Activated T-cell treated with anti-CD3 and anti-CD28 coated beads, Interleukin-2, amount 50 U/mL, for 24 hours (primary cell): ENCODE results near the gene ICAM4.
A peak's percentile ranks its signal among the peaks of the same experiment; 100 is the strongest.
"Not testable (repeated sequence)": the region's sequence is repeated elsewhere in the genome, so short reads cannot be mapped to it uniquely, and the experiment has no call there.

Experiments used
- DNase-seq: peaks from one replicate; pipeline ENCODE4 v3.0.0-alpha.2; 2020
- H3K27ac Mint-ChIP-seq: 2 replicates; pipeline ENCODE4 v1.8.0; 2020; ENCODE audit warnings: mild to moderate bottlenecking, mixed read lengths
- H3K27me3 Mint-ChIP-seq: 2 replicates; pipeline ENCODE4 v1.8.0; 2020; ENCODE audit warnings: mixed read lengths
- H3K36me3 Mint-ChIP-seq: 2 replicates; pipeline ENCODE4 v1.8.0; 2020; ENCODE audit warnings: low read depth, mixed read lengths
- H3K4me1 Mint-ChIP-seq: 2 replicates; pipeline ENCODE4 v1.8.0; 2020; ENCODE audit warnings: low read depth, mixed read lengths
- H3K4me3 Mint-ChIP-seq: 2 replicates; pipeline ENCODE4 v1.8.0; 2020; ENCODE audit warnings: mild to moderate bottlenecking, moderate library complexity, mixed read lengths
- H3K9me3 Mint-ChIP-seq: 2 replicates; pipeline ENCODE4 v1.8.0; 2020; ENCODE audit warnings: mixed read lengths

ICAM4 gene, protein sequence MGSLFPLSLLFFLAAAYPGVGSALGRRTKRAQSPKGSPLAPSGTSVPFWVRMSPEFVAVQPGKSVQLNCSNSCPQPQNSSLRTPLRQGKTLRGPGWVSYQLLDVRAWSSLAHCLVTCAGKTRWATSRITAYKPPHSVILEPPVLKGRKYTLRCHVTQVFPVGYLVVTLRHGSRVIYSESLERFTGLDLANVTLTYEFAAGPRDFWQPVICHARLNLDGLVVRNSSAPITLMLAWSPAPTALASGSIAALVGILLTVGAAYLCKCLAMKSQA

DNA sequence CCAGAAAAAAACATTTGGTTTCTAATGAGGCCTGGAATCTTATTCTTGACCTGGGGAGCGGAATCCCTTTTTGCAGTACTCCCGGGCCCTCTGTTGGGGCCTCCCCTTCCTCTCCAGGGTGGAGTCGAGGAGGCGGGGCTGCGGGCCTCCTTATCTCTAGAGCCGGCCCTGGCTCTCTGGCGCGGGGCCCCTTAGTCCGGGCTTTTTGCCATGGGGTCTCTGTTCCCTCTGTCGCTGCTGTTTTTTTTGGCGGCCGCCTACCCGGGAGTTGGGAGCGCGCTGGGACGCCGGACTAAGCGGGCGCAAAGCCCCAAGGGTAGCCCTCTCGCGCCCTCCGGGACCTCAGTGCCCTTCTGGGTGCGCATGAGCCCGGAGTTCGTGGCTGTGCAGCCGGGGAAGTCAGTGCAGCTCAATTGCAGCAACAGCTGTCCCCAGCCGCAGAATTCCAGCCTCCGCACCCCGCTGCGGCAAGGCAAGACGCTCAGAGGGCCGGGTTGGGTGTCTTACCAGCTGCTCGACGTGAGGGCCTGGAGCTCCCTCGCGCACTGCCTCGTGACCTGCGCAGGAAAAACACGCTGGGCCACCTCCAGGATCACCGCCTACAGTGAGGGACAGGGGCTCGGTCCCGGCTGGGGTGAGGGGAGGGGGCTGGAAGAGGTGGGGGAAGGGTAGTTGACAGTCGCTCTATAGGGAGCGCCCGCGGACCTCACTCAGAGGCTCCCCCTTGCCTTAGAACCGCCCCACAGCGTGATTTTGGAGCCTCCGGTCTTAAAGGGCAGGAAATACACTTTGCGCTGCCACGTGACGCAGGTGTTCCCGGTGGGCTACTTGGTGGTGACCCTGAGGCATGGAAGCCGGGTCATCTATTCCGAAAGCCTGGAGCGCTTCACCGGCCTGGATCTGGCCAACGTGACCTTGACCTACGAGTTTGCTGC is at the start of gene ICAM4:
ICAM4 (plus strand) TSS at position 153 of the 935 bp plus-strand sequence; CDS start at position 211, 58 bp downstream.
- peak; percentile 61 for DNase-seq
- H3K27me3 Mint-ChIP-seq, result peaks cover 50% of the 10 kb centered on the region

DNA sequence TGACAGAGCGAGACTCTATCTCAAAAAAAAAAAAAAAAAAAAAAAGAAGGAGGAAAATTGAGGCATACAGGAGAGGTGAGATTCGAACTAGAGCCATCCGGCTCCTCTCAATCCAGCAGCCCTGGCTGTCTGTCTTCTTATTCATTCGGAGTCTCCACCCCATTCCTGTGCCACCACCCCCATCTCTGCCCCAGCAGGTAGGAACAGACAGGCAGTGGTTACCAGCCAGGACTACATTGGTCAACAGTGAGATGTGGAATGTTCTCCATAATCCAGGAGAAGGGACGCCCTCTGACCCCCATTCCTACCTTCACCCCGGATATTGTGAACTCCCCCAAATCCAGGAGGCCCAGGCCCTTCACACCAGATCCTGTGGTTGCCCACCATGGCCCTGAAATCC is 49.1 kb upstream of the ICAM4 start:
- Mint-ChIP-seq H3K27ac (no peak overlapping the region), H3K27me3 (no peaks in the 10 kb centered on the region), H3K4me3 (no peak overlapping the region), H3K9me3 (no peaks in the 10 kb centered on the region), H3K4me1 (peaks cover 23% of the 10 kb centered on the region), H3K36me3 (no peaks in the 10 kb centered on the region)
- no peak for DNase-seq

More for the DNA sequence above, at the start of gene ICAM4:
- Mint-ChIP-seq H3K4me3 (no peak within 1 kb of the TSS), H3K4me1 (peaks cover 62% of the 10 kb centered on the region), H3K9me3 (no peaks in the 10 kb centered on the region), H3K27ac (peak within 1 kb of the TSS; percentile 18), H3K36me3 (peaks cover 37% of the 10 kb centered on the region)

DNA sequence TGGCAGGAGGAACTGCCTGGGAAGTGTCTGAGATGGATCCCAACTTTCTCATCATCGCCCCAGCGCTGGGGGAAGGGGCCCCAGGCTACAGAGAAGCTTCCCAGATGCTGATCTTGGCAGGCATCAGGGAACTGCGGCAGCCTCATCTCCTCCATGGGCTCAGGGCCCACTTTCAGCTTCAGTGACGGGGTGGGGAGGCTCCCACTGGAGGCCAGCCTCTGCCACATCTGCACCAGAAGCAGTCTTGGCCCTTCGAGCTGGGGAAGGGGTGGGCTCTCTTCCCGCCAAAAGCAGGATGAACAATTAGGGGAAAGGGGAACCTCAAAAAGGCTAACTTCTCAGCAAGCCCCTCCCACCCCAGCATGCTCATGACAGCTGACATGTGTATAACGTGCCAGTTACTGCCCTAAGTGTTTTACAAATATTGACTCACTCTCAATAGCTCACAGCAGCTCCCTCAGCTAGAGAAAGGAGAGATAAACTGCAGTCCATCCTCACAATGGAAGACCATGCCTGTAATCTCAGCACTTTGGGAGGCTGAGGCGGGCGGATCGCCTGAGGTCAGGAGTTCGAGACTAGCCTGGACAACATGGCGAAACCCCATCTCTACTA is 48.5 kb upstream of the ICAM4 start:
- DNase-seq, result no peak
- peaks cover 23% of the 10 kb centered on the region for H3K4me1 Mint-ChIP-seq
- H3K27me3 Mint-ChIP-seq, result no peaks in the 10 kb centered on the region
- no peaks in the 10 kb centered on the region for H3K36me3 Mint-ChIP-seq
- no peaks in the 10 kb centered on the region for H3K9me3 Mint-ChIP-seq
- no peak overlapping the region for H3K27ac Mint-ChIP-seq
- no peak overlapping the region for H3K4me3 Mint-ChIP-seq

DNA sequence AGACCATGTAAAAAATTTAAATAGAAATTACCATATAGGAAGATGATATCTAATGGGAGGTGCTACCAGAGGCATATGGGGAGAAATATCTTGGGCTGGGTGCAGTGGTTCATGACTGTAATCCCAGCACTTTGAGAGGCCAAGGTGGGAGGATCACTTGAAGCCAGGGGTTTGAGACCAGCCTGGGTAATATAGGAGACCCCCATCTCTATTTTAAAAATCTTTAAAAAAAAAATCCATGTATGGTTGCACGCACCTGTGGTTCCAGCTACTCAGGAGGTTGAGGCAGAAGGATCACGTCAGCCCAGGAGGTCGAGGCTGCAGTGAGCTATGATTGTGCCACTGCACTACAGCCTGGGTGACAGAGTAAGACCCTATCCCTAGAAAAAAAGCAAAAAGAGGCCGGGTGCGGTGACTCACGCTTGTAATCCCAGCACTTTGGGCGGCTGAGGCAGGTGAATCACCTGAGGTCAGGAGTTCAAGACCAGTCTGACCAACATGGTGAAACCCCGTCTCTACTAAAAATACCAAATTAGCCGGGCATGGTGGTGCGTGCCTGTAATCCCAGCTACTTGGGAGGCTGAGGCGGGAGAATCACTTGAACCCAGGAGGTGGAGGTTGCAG is 44.8 kb upstream of the ICAM4 start:
- DNase-seq, H3K27me3 Mint-ChIP-seq, H3K27ac Mint-ChIP-seq, H3K4me1 Mint-ChIP-seq, H3K4me3 Mint-ChIP-seq, H3K9me3 Mint-ChIP-seq, H3K36me3 Mint-ChIP-seq: not testable (repeated sequence)

DNA sequence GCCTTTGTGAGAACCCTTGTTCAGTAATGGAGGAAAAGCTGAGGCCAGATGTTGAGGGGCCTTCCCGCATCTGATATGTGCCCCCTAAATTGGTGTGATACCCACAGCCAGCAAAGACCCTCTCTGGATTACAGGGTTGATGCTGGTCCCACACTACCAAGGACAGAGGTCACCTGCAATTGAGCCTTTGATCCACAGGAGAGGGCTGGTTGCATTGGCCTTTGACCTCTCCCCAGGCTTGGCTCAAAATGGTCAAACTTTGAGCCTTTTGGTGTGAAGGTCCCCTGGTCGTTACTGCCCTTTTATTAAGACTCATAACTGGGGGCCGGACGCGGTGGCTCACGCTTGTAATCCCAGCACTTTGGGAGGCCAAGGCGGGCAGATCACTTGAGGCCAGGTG is 43.1 kb upstream of the ICAM4 start:
- Mint-ChIP-seq H3K36me3 (no peaks in the 10 kb centered on the region), H3K27ac (no peak overlapping the region), H3K4me1 (peaks cover 2% of the 10 kb centered on the region), H3K27me3 (no peaks in the 10 kb centered on the region), H3K4me3 (no peak overlapping the region), H3K9me3 (no peaks in the 10 kb centered on the region)
- no peak for DNase-seq

DNA sequence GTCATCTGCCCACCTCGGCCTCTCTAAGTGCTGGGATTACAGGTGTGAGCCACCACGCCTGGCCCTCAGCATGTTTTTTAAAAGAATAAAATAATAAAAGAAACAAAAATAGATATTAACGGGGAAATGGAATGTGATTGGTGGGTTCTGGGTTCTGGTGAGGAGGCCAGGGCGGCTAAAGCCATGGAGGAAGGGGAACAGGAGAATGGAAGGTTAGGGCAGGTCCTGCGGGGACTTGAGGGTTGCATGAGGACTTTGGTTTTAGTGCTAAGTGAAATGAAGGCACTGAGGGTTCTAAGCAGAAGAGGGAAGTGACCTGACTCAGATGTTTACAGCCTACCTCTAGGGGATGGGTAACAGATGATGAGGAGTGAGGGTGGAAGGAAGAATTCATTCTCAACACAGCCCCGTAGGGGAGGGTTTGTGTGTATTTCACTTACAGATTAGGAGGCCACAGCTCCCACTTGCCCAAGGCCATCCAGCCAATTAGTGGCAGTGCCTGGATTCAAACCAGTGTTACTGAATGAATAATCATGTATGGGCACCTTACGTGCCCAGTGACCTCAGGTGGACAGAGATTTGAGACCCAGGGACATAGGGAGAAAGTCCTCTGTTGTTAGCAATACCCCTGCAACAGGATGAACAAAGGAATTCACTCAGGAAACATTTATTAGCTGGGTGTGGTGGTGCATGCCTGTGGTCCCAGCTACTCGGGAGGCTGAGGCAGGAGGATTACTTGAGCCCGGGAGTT is 41.4 kb upstream of the ICAM4 start:
- H3K4me1 Mint-ChIP-seq, result peaks cover 3% of the 10 kb centered on the region
- H3K27ac Mint-ChIP-seq, result no peak overlapping the region
- no peaks in the 10 kb centered on the region for H3K9me3 Mint-ChIP-seq
- no peaks in the 10 kb centered on the region for H3K27me3 Mint-ChIP-seq
- DNase-seq, result no peak
- no peak overlapping the region for H3K4me3 Mint-ChIP-seq
- H3K36me3 Mint-ChIP-seq, result no peaks in the 10 kb centered on the region

DNA sequence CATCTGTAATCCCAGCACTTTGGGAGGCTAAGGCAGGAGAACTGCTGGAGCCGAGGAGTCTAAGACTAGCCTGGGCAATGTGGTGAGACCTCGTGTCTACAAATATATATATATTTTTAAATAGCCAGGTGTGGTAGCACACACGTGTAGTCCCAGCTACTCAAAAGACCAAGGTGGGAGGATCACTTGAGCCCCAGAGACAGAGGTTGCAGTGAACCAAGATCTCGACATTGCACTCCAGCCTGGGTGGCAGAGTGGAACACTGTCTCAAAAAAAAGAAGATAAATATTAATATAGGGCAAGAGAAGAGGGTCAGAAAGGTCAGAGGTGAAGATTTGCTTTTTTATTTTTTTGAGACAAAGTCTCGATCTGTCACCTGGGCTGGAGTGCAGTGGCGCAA is 40.2 kb upstream of the ICAM4 start:
- no peak for DNase-seq
- Mint-ChIP-seq H3K4me3 (no peak overlapping the region), H3K27ac (no peak overlapping the region), H3K4me1 (peaks cover 8% of the 10 kb centered on the region), H3K9me3 (no peaks in the 10 kb centered on the region), H3K36me3 (no peaks in the 10 kb centered on the region), H3K27me3 (no peaks in the 10 kb centered on the region)

DNA sequence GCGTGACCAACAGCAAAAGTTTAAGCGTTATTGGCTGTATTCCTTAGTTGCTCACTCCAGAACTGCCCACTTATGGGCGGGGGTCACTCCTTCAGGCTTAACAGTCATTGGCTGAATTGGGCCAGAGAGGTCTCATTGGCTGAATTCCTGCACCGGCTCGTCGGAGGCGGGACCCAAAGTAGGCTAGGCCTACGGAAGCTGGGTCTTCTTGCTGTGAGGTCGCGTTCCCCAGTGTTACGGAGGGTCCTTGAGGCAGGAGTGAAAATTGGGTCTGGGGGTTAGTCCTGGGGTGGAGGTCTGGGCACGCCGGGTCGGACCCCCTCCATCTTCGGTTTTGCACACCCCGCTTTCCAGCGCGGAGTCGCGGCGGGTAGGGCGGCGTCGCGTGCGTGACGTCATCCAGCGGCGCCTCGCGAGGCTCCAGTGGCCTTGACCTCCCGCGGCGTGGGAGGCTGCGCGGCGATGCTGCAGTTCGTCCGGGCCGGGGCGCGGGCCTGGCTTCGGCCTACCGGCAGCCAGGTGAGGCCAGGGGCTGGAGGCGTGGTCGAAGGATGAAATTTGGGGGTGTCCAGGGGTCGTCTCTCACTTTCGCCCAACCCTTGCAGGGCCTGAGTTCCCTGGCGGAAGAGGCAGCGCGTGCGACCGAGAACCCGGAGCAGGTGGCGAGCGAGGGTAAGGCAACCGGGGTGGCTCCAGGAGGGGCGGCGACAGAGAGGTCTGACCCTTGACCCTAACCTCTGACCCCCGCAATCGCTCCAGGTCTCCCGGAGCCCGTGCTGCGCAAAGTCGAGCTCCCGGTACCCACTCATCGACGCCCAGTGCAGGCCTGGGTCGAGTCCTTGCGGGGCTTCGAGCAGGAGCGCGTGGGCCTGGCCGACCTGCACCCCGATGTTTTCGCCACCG is 34.7 kb upstream of the ICAM4 start, which contains the start of gene MRPL4:
MRPL4 (plus strand) TSS at position 423 of the 903 bp plus-strand sequence; CDS start at position 463, 40 bp downstream.
- Mint-ChIP-seq H3K27me3 (no peaks in the 10 kb centered on the region), H3K27ac (peak within 1 kb of the TSS; percentile 99), H3K9me3 (no peaks in the 10 kb centered on the region), H3K4me1 (peaks cover 29% of the 10 kb centered on the region), H3K36me3 (peaks cover 53% of the 10 kb centered on the region), H3K4me3 (peak within 1 kb of the TSS; percentile 96)
- peak; percentile 94 for DNase-seq

DNA sequence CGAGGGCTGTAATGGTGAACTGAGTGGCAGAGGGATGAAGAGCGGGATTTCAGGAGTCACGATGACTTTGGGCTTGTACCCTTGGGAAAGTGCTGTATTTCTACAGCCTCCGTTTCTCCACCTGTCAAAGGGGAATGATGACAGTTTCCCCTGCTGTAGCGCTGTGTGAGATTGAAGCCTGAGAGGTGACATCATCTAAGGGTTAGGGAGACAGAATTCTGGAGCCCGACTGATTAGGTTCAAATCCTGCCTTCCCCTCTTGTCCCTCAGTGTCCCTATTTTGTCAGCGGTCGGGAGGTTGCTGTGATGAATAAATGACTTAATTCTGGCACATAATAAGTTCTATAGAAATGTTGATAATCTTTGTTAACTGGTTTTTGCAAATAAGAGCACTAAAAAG is 34.0 kb upstream of the ICAM4 start:
- Mint-ChIP-seq H3K4me1 (peaks cover 32% of the 10 kb centered on the region), H3K27ac (peak overlapping the region; percentile 99), H3K4me3 (peak overlapping the region; percentile 96), H3K36me3 (peaks cover 59% of the 10 kb centered on the region), H3K27me3 (no peaks in the 10 kb centered on the region), H3K9me3 (no peaks in the 10 kb centered on the region)
- no peak for DNase-seq

DNA sequence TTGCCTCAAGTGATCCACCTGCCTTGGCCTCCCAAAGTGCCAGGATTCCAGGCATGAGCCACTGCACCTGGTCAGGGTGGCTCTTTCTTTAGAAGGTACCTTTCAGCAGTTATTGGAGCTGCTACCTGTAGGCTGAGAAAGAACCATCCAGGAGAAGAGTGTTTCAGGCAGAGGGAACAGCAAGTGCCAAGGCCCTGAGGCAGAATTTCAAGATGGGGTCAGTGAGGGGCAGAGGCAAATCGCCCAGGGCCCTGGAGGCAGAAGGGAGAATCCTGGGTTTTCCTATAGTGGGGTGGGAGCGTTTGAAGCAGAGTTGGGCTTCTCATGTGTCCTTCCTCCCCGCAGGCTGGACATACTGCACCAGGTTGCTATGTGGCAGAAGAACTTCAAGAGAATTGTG is 32.5 kb upstream of the ICAM4 start:
- Mint-ChIP-seq H3K4me3 (peak overlapping the region; percentile 96), H3K36me3 (peaks cover 75% of the 10 kb centered on the region), H3K27ac (peak overlapping the region; percentile 30)

DNA sequence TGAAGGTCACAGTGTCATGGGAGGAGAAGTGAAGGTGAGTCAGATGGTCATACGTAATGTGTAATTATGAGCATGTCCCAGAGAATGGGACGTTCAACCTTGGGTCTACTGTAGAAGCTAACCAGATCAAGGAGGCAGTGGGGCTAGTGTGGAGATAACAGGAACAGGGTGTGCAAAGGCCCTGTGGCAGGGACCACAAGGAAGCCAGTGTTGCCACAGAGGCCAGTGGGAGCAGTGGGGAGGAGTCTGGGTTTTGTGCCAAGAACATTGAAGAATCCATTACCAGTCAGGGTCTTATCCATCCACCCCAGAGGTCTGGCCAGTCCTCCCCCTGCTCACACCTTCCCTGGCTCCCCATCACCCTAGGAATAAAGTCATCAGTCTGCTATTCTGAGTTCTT is 31.4 kb upstream of the ICAM4 start:
- no peak overlapping the region for H3K4me3 Mint-ChIP-seq
- no peak for DNase-seq
- peaks cover 49% of the 10 kb centered on the region for H3K4me1 Mint-ChIP-seq
- peak overlapping the region; percentile 30 for H3K27ac Mint-ChIP-seq
- no peaks in the 10 kb centered on the region for H3K27me3 Mint-ChIP-seq
- H3K36me3 Mint-ChIP-seq, result peaks cover 84% of the 10 kb centered on the region
- H3K9me3 Mint-ChIP-seq, result no peaks in the 10 kb centered on the region

More for the DNA sequence above, 32.5 kb upstream of the ICAM4 start:
- no peaks in the 10 kb centered on the region for H3K9me3 Mint-ChIP-seq
- H3K27me3 Mint-ChIP-seq, result no peaks in the 10 kb centered on the region
- peaks cover 42% of the 10 kb centered on the region for H3K4me1 Mint-ChIP-seq
- no peak for DNase-seq

DNA sequence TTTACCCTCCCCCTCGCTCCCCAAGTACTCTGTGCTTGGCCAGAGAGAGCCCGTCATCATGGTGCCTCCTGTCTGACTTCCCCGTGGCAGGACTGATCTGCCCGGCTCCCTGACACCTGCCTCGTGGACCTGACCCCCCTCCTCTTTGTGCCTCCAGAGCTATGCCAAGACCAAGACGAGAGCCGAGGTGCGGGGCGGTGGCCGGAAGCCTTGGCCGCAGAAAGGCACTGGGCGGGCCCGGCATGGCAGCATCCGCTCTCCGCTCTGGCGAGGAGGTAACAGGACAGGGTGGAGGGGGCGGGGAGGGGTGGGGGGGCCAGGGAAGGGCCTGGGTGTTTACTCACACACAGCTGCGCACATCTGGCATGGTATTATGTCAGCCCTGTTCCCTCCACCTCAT is 30.2 kb upstream of the ICAM4 start:
- H3K27me3 Mint-ChIP-seq, result no peaks in the 10 kb centered on the region

More for the DNA sequence above, 30.2 kb upstream of the ICAM4 start:
- H3K4me1 Mint-ChIP-seq, result peaks cover 52% of the 10 kb centered on the region
- no peak for DNase-seq
- H3K9me3 Mint-ChIP-seq, result no peaks in the 10 kb centered on the region
- H3K36me3 Mint-ChIP-seq, result peaks cover 84% of the 10 kb centered on the region
- no peak overlapping the region for H3K4me3 Mint-ChIP-seq
- H3K27ac Mint-ChIP-seq, result no peak overlapping the region
